ENCODE results near the gene CIRBP.

The CIRBP gene

DNA sequence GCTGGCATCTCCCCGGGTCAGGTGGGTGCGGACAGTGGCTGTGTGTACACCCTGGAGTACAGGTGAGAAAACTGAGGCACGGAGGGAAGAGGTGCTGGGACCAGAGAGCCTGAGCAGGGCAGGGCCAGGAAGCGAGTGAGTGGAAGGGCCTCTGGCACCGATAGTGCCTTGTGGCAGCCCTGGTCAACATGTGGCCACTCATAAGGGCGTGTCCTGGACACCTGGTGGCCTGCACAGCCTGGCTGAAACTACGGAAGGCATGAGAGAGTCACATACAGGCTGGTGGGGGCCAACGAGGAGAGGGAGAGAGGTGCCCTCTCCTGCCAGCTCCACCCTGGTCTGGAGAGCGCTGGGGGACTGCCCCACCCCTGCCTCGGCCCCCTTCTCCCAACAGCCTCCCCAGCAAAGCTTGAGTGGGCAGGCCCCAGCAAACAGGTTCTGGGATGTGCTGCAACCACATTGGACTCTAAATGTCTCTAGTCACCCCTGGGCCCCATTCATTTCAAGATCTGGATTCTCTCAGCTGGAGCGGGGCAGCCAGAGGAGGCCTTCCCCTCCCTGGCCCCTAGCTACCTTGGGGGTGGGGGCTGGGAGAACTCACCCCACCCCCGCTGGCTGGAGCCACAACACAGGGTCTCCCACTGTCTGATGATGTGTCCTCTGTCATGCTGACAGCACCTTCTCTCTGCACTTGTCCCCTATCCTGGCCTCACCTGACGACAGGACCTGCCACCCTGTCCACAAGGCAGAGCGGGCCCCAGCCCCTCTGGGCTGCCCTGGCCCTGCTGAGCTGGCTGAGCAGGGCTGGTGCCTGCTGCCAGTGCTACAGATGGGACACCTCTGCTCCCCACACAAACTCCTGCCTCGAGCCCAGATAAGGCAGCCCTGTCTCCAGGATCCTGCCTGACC is 37.1 kb upstream of the CIRBP start:
- no peak for FAIRE-seq

GRCh38 chr19:1232652-1233072 is 36.5 kb upstream of the CIRBP start:
- no peak for FAIRE-seq

DNA sequence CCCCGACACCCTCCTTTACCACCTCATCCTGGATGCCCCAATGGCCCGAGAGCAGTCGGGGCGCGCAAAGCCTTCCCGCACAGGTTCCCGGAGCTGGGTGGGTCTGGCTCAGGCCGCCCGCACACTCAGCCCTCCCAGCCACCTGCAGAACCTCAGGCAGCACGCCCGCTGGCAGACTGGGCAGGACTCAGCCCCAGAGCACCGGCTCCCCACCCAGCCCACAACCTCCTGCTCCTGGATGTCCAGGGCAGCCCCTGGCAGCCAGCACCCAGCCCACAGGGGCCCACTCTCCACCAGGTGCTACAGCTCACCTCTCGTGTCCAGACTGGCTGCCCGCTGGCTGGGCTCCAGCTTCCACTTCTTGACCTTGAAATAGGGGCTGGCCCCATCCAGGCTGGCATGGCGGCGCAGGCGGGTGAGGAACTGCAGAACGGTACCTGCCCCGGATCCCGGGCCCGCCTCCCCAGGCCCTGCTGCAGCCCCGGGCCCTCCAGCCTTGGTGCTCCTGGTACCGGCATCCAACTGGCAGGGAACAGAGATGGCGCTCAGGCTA is 35.9 kb upstream of the CIRBP start:
- FAIRE-seq: no peak

DNA sequence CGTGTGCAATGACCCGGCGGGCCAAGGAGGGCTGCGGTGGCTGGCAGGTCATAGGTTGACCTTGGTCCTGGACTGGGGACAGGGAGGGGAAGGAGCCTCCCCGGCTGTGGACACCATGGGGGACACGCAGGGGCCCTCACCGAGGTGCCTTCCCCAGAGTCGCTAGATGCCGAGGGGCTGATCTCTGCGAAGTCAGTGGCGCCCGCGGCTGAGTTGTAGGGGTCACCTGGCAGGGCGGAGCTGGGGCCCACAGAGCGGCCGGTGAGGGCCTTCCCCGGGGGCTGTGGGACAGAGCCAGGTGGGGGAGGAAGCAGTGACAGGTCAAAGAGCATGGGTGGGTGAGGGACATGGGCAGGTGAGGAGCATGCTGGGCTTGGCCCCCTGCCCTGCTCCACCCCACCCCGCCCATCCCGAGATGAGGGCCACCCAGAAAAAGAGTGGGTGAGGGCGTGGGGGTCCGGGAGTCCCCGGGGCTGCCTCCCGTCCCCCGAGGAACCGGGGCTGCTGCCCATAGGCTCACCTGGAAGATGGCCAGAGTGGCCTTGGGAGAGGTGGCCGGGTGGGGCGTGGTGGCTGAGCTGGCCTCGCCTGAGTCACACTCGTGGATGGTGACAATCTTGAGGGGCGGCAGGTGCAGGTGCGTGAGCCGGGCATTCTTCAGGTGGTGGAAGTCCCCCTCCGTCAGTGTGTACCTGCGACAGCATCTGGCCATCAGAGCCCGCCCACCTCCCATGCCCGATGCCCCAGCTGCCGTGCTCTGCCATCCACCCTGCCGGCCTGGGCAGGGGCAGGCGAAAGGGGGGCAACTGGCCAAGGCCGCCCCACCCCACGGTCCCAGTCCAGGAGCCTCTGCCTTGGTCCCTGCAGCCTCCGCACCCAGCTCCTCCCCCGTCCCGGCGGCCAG is 34.8 kb upstream of the CIRBP start:
- no peak for FAIRE-seq

DNA sequence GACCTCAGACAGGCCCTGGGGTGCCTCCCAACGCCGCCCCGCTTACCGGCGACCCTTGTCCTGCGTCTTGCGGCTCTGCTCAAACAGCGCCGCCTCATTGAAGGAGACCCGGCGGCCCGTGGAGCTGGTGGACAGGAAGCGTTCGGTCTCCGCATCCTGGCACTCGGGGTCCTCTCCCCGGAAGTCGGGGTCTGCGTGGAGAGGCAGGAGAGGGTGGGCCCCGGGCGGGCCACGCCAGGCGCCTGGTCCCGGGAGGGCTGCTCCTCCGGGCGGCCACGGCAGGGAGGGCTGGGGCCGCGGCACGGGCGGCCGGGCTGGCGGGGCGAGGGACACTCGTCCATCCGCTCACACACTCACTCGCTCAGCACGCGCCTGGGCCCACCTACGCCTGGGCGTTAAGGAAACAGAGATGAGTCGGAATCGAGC is 34.2 kb upstream of the CIRBP start:
- FAIRE-seq: no peak

GRCh38 chr19:1235625-1236538 is 33.2 kb upstream of the CIRBP start:
- no peak for FAIRE-seq

GRCh38 chr19:1236576-1236975 is 32.6 kb upstream of the CIRBP start:
- FAIRE-seq: no peak

DNA sequence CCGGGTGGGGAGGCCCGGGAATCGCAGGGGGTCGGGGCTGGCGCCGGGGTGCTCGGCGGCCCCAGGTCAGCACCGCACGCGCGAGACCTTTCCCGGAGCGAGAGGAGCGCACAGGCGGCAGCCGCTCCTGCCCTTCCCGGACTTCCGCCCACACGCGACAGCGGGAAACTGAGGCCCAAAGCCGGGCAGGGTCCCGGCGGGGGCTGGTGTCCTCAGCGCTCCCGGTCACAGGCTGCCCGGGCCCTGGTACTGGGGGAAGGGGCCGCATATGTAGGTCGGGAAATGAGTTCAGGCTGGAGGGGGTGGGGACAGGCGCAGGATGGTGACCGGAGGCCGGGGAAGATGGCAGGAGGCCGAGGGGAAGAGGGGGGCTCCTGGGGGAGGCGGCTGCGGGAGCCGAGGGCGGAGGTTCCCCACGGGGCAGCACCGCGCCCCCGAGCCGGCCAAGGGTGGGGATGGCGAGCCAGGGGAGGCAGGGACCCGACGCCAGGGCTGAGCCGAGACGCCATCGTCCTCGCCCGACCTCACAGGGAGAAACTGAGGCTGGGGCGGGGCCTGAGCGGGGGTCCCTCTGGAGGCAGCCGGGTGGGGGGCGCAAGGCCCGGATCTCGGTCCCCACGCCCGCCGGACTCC is 32.0 kb upstream of the CIRBP start:
- no peak for FAIRE-seq

DNA sequence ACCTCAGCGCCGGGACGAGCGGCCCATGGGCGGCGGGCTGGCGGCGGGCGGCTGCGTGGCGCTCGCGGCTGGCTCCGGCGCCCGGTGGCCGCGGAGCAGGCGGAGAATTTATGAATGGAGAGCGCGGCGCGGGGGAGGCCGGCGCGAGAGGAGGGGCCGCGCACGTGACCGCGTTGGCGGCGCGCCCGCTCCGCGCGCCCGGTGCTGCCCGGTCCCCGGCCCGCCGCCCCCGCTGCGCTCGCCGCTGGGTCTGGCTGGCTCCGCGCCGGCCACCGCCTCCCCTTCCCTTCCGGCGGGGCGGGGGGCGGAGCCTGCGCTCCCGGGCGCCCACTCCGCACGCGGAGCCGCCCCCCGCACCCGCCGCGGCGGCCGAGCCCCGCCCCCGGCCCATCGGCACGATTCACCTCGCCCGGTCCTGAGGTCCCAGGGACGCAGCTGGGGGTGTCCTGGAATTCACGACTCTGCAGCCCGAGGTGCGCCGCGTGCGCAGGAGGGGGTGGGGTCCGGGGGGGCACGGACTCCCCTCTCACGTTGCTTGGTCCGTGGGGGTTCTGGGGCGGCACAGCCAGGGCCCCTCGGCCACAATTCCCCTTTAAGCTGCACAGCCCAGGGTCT is 31.3 kb upstream of the CIRBP start, which contains the start of gene CBARP:
CBARP (minus strand) TSS at position 252 of the 615 bp plus-strand sequence. CDS start 1,905 bp downstream, outside the sequence.
- no peak for FAIRE-seq

DNA sequence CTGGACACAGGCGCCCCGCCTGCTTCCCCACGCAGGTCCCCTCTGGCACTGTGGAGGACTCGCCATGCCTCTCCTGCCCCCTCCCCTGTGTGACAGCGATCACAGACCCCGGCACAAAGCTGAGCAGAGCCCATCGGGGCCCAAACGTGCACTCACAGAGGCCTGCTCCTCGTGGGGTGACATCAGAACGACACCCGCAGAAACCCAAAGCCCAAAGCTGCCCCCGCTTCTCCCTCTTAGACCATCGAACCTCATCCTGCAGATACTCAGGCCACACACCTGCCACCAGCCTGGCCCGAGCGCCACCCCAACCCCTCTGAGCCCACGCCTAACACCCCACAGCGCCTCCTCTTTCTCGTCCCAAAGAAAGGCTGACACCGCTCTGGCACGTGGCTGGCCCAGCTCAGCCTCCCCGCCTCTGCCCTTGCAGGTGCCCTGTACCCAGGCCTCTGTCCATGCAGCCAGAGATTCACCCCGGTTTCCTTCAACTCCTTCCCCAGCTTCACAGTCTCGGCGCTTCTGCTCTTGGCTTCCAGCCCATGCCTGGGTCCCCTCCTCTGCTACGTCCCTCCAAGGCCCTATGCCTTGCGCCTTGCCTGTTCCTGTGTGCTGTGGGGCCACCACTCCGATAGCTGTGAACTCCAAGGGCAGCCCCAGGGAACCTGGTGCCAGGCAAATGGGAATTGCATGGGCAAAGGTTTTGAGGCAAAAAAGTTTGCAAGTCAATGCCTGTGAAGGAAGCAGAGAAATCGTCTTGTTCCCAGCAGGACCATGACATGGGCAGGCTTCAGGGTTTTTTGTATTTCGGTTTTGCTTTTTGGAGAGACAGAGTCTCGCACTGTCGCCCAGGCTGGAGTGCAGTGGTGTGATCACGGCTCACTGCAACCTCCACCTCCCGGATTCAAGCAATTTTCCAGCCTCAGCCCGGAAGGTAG is 30.5 kb upstream of the CIRBP start:
- no peak for FAIRE-seq

- no peak for FAIRE-seq
These were observed 29.7 kb upstream of the CIRBP start for GRCh38 chr19:1239420-1239795.

DNA sequence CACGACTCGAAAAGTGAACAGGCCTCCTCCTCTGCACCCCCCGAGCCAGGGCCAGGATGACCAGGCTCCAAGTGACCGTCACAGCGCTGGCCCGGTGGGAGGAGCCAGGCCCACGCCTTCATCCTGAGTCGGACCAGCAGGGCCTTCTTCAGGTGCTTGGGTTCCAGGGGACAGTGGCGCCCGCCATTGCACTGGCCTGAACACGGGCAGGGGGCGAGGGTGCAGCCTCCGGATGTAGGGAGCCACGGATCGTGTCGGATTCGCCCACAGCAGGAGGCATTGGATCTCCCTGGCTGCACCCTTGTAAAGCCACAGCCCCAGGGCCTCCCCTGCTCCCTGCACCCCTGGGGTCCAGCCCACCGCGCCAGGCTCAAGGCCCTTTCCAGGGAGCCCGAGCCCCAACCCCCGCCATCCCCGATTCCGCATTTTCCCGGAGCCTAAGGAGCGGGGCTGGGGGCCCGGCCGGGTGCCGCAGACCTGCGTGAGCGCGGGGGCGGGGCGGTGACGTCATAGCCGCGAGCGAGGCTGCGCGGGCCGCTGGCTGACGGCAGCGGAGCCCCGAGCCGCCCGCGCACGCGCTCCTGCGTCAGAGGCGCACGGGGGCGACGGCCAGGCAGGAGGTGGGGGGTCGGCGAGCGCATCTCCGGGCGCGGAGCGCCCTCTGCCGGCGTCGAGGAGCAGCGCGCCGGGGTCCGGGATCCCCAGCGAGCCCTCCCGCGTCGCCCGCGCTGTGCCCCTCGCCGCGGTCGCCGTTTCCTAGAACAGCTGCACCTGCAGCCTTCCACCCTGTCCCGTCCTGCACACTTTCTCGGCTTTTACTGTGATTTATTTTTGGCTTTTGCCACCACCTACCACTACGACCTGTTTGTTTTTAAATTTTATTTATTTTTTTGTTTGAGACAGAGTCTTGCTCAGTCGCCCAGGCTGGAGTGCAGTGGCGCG is 29.1 kb upstream of the CIRBP start:
- no peak for FAIRE-seq

GRCh38 chr19:1240925-1241324 is 28.2 kb upstream of the CIRBP start:
- FAIRE-seq: no peak

DNA sequence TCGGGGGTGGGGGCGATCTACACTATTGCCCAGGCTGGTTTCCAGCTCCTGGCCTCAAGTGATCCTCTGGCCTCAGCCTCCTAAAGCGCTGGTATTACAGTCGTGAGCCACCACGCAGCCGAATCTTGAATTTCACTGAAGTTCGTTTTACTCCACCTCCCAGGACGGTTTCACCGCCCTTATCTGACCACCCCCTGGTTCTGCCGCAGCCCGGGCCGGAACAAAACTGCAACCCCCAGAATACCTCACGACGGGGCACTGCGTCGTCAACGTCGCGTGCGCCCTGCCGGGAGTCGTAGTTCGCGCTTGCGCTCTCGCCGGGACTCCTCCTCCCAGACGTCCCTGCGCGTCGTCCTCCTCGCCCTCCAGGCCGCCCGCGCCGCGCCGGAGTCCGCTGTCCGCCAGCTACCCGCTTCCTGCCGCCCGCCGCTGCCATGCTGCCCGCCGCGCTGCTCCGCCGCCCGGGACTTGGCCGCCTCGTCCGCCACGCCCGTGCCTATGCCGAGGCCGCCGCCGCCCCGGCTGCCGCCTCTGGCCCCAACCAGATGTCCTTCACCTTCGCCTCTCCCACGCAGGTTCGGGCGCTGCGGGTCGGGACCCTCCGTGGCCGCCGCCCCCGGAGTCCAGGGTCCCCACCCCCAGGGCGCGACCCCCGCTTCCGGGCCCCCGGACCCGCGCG is 27.6 kb upstream of the CIRBP start, which contains the start of gene ATP5F1D:
ATP5F1D (plus strand) TSS at position 335 of the 679 bp plus-strand sequence; CDS start at position 435, 100 bp downstream.
- FAIRE-seq: no peak

GRCh38 chr19:1243768-1244692 is 25.1 kb upstream of the CIRBP start:
- FAIRE-seq: no peak

DNA sequence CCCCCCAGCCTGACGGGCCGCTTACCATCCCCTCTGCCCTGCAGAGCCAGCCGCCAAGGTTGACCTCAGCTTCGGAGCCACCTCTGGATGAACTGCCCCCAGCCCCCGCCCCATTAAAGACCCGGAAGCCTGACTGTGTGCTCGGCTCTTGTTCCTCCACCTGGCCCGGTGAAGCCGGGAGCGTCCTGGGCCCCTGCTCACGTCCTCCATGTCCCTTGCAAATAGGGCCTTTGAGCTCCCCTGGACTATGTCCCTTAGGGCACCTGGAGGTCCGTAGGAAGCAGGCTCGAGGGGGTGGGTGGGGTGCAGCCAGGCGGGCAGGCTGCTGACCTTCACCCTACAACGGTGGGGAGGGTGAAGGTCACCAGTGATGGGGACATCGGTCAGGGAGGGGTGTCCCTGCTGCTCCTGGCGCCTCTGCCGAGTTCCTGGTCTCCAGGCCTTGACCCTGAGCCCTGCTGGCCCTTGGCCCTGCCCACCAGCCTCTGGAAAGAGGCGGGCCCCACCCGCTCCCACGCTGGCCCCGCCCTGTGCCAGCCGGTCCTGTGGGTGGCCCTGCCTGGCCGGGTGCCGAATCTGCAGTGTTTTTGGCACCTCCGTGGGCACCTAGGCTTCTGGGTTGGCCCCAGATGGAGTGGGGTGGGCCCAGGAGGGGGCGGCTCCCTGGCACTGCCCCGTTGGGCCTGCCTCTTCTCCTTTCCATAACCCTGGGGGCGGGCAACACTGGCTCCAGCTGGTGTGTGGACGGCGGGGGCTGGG is 24.3 kb upstream of the CIRBP start:
- no peak for FAIRE-seq

All from colon (tissue), 2 donors.